SU-DHL-6 (cell line): ENCODE measurements around the gene PNPLA7.

Experiments
- H2AFZ ChIP-seq: fragments of 200-600 bp; sonication (generic); 2 replicates; pipeline ENCODE4 v1.6.1; 2014; ENCODE audit warnings: low read depth, mild to moderate bottlenecking, moderate library complexity, mixed read lengths, antibody characterized with exemption, low read length; ENCODE audit not compliant: severe bottlenecking
- H3F3A ChIP-seq: fragments of 200-600 bp; shearing (Covaris generic); 2 replicates; pipeline ENCODE4 v1.6.0; 2016; ENCODE audit warnings: antibody characterized with exemption, mild to moderate bottlenecking; ENCODE audit not compliant: insufficient read depth
- H3K27ac ChIP-seq: fragments of 200-600 bp; sonication (generic); 2 replicates; pipeline ENCODE4 v1.5.1; 2016; ENCODE audit warnings: low read depth, mild to moderate bottlenecking, low read length, moderate library complexity, mixed read lengths
- H3K27me3 ChIP-seq: fragments of 200-600 bp; sonication (generic), shearing (Covaris generic); 2 replicates; pipeline ENCODE4 v1.6.0; 2014; ENCODE audit warnings: mild to moderate bottlenecking, low read length
- H3K36me3 ChIP-seq: fragments of 200-600 bp; sonication (generic); 2 replicates; pipeline ENCODE4 v1.6.1; 2014; ENCODE audit warnings: mild to moderate bottlenecking, low read length, mixed read lengths
- H3K4me2 ChIP-seq: fragments of 300-600, 200-600 bp; shearing (Covaris generic), sonication (generic); 2 replicates; pipeline ENCODE4 v1.6.0; 2014; ENCODE audit warnings: low read length, low read depth, mild to moderate bottlenecking; ENCODE audit not compliant: poor library complexity, severe bottlenecking
- H3K4me3 ChIP-seq: fragments of 200-600 bp; sonication (generic); 2 replicates; pipeline ENCODE4 v1.5.1; 2014; ENCODE audit warnings: antibody characterized with exemption, low read length, mild to moderate bottlenecking, mixed read lengths; ENCODE audit not compliant: insufficient read depth, poor library complexity, severe bottlenecking
- H3K79me2 ChIP-seq: fragments of 200-600 bp; sonication (generic); 2 replicates; pipeline ENCODE4 v1.6.1; 2014; ENCODE audit warnings: mild to moderate bottlenecking, low read length, moderate library complexity; ENCODE audit not compliant: insufficient read depth
- H3K9ac ChIP-seq: fragments of 200-600 bp; sonication (generic); 2 replicates; pipeline ENCODE4 v1.7.0; 2014; ENCODE audit warnings: mild to moderate bottlenecking, low read length
- H3K9me2 ChIP-seq: fragments of 200-600 bp; sonication (generic); replicated peaks from 2 replicates; pipeline ENCODE4 v1.6.1; 2014; ENCODE audit warnings: low read length; ENCODE audit not compliant: insufficient read depth
- H3K9me3 ChIP-seq: fragments of 200-600 bp; sonication (generic); 2 replicates; pipeline ENCODE4 v1.6.1; 2014; ENCODE audit warnings: low read length, mixed read lengths; ENCODE audit not compliant: insufficient read depth
- H4K20me1 ChIP-seq: fragments of 200-600 bp; sonication (generic); 2 replicates; pipeline ENCODE4 v1.6.1; 2014; ENCODE audit warnings: low read depth, mild to moderate bottlenecking, antibody characterized with exemption, low read length, moderate library complexity, mixed read lengths
- EZH2phosphoT487 ChIP-seq: fragments of 200-600 bp; sonication (generic), shearing (Covaris generic); conservative IDR thresholded peaks from 2 replicates; pipeline ENCODE4 v1.6.1; 2018; ENCODE audit warnings: mild to moderate bottlenecking, antibody characterized with exemption, low read length, moderate library complexity, mixed read lengths
- TF ChIP-seq, protein P1 (sequence below): fragments of 200-600 bp; sonication (generic); IDR thresholded peaks from one replicate; pipeline ENCODE4 v1.5.1; 2017; ENCODE audit warnings: antibody characterized with exemption, mild to moderate bottlenecking, low read length, moderate library complexity; ENCODE audit not compliant: insufficient read depth, poor library complexity, severe bottlenecking

Gene PNPLA7

DNA sequence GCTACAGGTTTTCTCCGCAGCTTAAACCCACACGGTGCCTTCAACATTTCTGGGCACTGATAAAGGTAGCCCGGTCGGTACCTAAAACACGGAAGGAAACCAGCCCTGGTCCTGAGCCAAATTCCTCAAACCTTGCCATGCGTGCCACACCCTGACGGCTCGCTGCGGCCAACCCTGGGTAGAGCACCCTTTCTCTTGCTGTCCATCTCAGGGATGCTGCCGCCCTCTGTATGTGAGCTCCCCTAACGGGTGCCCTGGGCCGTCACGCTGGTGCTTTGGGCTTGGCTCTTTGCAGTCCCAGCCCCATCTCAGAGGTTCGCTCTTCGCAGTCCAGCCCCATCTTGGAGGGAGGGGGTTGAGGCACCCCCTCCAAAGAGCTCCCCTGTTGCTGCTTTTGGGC lies 43.9 kb downstream of the PNPLA7 start:
- no peaks in the 10 kb centered on the region for H3K9me3 ChIP-seq
- H3K9ac ChIP-seq = no peak overlapping the region
- no peaks in the 10 kb centered on the region for H3K79me2 ChIP-seq
- TF ChIP-seq, protein P1, sequence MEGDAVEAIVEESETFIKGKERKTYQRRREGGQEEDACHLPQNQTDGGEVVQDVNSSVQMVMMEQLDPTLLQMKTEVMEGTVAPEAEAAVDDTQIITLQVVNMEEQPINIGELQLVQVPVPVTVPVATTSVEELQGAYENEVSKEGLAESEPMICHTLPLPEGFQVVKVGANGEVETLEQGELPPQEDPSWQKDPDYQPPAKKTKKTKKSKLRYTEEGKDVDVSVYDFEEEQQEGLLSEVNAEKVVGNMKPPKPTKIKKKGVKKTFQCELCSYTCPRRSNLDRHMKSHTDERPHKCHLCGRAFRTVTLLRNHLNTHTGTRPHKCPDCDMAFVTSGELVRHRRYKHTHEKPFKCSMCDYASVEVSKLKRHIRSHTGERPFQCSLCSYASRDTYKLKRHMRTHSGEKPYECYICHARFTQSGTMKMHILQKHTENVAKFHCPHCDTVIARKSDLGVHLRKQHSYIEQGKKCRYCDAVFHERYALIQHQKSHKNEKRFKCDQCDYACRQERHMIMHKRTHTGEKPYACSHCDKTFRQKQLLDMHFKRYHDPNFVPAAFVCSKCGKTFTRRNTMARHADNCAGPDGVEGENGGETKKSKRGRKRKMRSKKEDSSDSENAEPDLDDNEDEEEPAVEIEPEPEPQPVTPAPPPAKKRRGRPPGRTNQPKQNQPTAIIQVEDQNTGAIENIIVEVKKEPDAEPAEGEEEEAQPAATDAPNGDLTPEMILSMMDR = no peak
- no peak for TF ChIP-seq EZH2phosphoT487
- no peak overlapping the region for H3K4me3 ChIP-seq
- no peaks in the 10 kb centered on the region for H4K20me1 ChIP-seq
- no peak overlapping the region for H2AFZ ChIP-seq
- H3F3A ChIP-seq = no peaks in the 10 kb centered on the region; the same call in 1 of the 2 replicates
- no peak overlapping the region for H3K27ac ChIP-seq
- no peaks in the 10 kb centered on the region for H3K27me3 ChIP-seq
- H3K4me2 ChIP-seq = no peak overlapping the region
- H3K36me3 ChIP-seq = no peaks in the 10 kb centered on the region
- no peaks in the 10 kb centered on the region for H3K9me2 ChIP-seq

DNA sequence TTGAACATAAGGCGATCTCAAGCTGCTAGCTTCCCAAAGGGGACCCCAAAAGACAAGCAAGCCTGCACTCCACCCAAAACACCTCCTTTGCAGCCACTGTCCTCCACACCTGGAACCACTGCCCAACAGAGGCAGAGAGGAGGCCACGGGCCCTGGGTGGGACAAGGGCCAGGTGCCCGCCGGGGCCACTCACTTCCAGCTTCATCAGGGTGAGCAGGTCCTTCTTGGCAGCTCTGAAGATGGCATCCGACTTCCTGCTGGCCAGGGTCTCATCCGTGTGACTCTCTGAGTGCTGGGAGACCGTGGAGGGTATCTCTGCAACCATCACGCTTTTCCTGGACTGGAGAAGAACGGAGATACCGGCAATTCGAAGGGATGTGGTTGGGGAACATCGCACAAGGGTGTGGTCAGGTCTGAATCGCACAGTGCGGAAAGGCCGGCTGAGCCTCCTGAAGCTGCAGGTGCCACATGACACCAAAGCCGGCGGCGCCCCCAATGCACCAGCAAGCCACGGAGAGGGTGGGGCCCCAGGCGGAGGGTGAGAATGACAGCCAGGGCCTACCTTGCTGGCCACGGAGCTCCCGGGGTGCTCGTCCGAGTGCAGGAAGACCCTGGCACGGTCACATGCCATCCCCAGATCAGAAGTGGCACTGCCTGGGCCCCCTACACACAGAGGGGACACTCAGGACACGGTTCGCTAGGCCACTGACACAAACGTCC lies 44.6 kb downstream of the PNPLA7 start:
- Histone ChIP-seq H3K9me3 (no peaks in the 10 kb centered on the region), H3K79me2 (no peaks in the 10 kb centered on the region), H4K20me1 (no peaks in the 10 kb centered on the region), H3K27me3 (no peaks in the 10 kb centered on the region), H3F3A (no peaks in the 10 kb centered on the region; the same call in 1 of the 2 replicates), H3K4me2 (no peak overlapping the region), H3K9ac (no peak overlapping the region), H2AFZ (no peak overlapping the region), H3K27ac (no peak overlapping the region), H3K36me3 (no peaks in the 10 kb centered on the region), H3K4me3 (no peak overlapping the region), H3K9me2 (no peaks in the 10 kb centered on the region)
- TF ChIP-seq, protein P1 = no peak
- TF ChIP-seq EZH2phosphoT487 = no peak

DNA sequence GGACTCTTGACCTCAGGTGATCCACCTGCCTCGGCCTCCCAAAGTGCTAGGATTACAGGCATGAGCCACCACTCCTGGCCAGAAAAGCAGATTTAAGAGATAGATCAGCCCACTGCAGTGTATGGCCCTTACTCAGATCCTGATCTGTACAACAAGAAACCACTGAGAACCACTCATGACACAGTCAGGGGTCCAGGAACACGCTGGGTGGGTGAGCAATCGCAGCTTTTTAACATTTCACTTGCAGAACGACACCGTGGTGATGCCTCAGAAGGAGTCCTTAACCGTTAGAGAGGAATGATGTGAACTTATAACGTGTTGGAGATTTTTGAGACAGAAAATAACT lies 45.8 kb downstream of the PNPLA7 start:
- no peaks in the 10 kb centered on the region for H4K20me1 ChIP-seq
- H3K27ac ChIP-seq = no peak overlapping the region
- H3K9me2 ChIP-seq = no peaks in the 10 kb centered on the region
- H2AFZ ChIP-seq = no peak overlapping the region
- no peak overlapping the region for H3K4me3 ChIP-seq
- H3K9me3 ChIP-seq = no peaks in the 10 kb centered on the region
- no peak overlapping the region for H3K4me2 ChIP-seq
- H3K27me3 ChIP-seq = no peaks in the 10 kb centered on the region
- H3K79me2 ChIP-seq = no peaks in the 10 kb centered on the region
- no peaks in the 10 kb centered on the region; the same call in 1 of the 2 replicates for H3F3A ChIP-seq
- no peak overlapping the region for H3K9ac ChIP-seq
- TF ChIP-seq EZH2phosphoT487 = no peak
- TF ChIP-seq, protein P1 = no peak
- H3K36me3 ChIP-seq = no peaks in the 10 kb centered on the region
